Suprapubic skin (tissue), 4 donors: ENCODE results near the gene NTRK1. TPM values are rescaled to one million over a fixed set of nuclear protein-coding genes. Genes with fewer than 3 reads are reported as not detected.

Experiments
- DNase-seq, 2 donors: peaks; one replicate each; pipeline ENCODE4 v3.0.0-alpha.2; 2019; ENCODE audit warnings: low spot score in 2 of 2
- H3K27ac ChIP-seq: fragments of 200-600 bp; sonication (generic); one replicate; pipeline ENCODE4 v1.5.1; 2019
- H3K27me3 ChIP-seq: fragments of 200-600 bp; sonication (generic); one replicate; pipeline ENCODE4 v1.5.1; 2019
- H3K36me3 ChIP-seq: fragments of 200-600 bp; sonication (generic); one replicate; pipeline ENCODE4 v1.5.1; 2019
- H3K4me1 ChIP-seq: fragments of 200-600 bp; sonication (generic); one replicate; pipeline ENCODE4 v1.5.1; 2019
- H3K4me3 ChIP-seq: fragments of 200-600 bp; sonication (generic); one replicate; pipeline ENCODE4 v1.5.1; 2019; ENCODE audit warnings: mild to moderate bottlenecking
- H3K9me3 ChIP-seq: fragments of 200-600 bp; sonication (generic); one replicate; pipeline ENCODE4 v1.5.1; 2019
- CTCF ChIP-seq, 2 donors: fragments of 200-600 bp in 1 of 2; fragments of 450-650 bp in 1 of 2; sonication (generic) in 1 of 2; IDR thresholded peaks; one replicate each; pipeline ENCODE4 v1.5.1; 2016 to 2019; ENCODE audit warnings: antibody characterized with exemption in 2 of 2, mild to moderate bottlenecking in 1 of 2, moderate library complexity in 1 of 2
- EP300 ChIP-seq: sonication (generic); formaldehyde crosslinking; IDR thresholded peaks from one replicate; pipeline ENCODE4 v1.6.1; 2017; ENCODE audit warnings: antibody characterized with exemption
- POLR2A ChIP-seq, 2 donors: fragments of 450-650 bp; IDR thresholded peaks; one replicate each; pipeline ENCODE4 v1.6.1; 2017; ENCODE audit warnings: antibody characterized with exemption in 2 of 2, mild to moderate bottlenecking in 2 of 2, moderate library complexity in 2 of 2
- POLR2AphosphoS5 ChIP-seq, 3 donors: sonication (generic); formaldehyde crosslinking; IDR thresholded peaks; one replicate each; pipeline ENCODE4 v1.6.1; 2017; ENCODE audit warnings: antibody characterized with exemption in 3 of 3
- WGBS: methylation state at CpG from one replicate; pipeline ENCODE4 v1.1.5; 2018; 5-methylcytosine and 5-hydroxymethylcytosine counted together
- total RNA-seq, 4 donors: library from RNA; depleted of rRNA; stranded (reverse); fragments of >200 nt; gene quantifications; one replicate each; pipeline ENCODE4 v1.1.0, GENCODE V29; 2016

NTRK1 gene
- total RNA-seq, 4 donors from 2014 or later: 0.32 TPM; not detected in 3

GRCh38 chr1:156814571-156815260 is 45.9 kb upstream of the NTRK1 start:
- no peak for DNase-seq
- H3K27ac ChIP-seq: no peak overlapping the region
- peaks cover 17% of the 10 kb centered on the region for H3K4me1 ChIP-seq
- no peaks in the 10 kb centered on the region for H3K9me3 ChIP-seq
- WGBS: 59% methylated on average over 3 of the region's 7 CpGs
- H3K36me3 ChIP-seq: no peaks in the 10 kb centered on the region
- H3K27me3 ChIP-seq: no peaks in the 10 kb centered on the region
- TF ChIP-seq POLR2A (IDR thresholded peaks at IDR 0.05) (no peak), CTCF (IDR thresholded peaks at IDR 0.05) (no peak), POLR2AphosphoS5 (IDR thresholded peaks at IDR 0.05) (no peak), EP300 (no peak)
- peak overlapping the region; percentile 52 for H3K4me3 ChIP-seq

- Histone ChIP-seq H3K4me1 (peaks cover 17% of the 10 kb centered on the region), H3K9me3 (no peaks in the 10 kb centered on the region), H3K4me3 (no peak overlapping the region), H3K27me3 (no peaks in the 10 kb centered on the region), H3K27ac (no peak overlapping the region), H3K36me3 (no peaks in the 10 kb centered on the region)
- TF ChIP-seq EP300 (no peak), POLR2A (IDR thresholded peaks at IDR 0.05) (no peak), POLR2AphosphoS5 (IDR thresholded peaks at IDR 0.05) (no peak), CTCF (IDR thresholded peaks at IDR 0.05) (no peak)
- no peak for DNase-seq
- 68% methylated on average over 5 of the region's 5 CpGs for WGBS
These were observed 45.3 kb upstream of the NTRK1 start for GRCh38 chr1:156815307-156815826.

GRCh38 chr1:156815961-156816422 is 44.7 kb upstream of the NTRK1 start:
- no peak for TF ChIP-seq POLR2AphosphoS5 (IDR thresholded peaks at IDR 0.05)
- no peak for TF ChIP-seq EP300
- no peak for TF ChIP-seq POLR2A (IDR thresholded peaks at IDR 0.05)
- no peak for TF ChIP-seq CTCF (IDR thresholded peaks at IDR 0.05)
- Histone ChIP-seq H3K9me3 (no peaks in the 10 kb centered on the region), H3K4me3 (peak overlapping the region; percentile 2), H3K27me3 (no peaks in the 10 kb centered on the region), H3K27ac (peak overlapping the region; percentile 27), H3K4me1 (peaks cover 17% of the 10 kb centered on the region), H3K36me3 (no peaks in the 10 kb centered on the region)
- DNase-seq: no peak
- 80% methylated on average over 10 of the region's 10 CpGs for WGBS

- WGBS: 23% methylated on average over 9 of the region's 10 CpGs
- no peak for DNase-seq
- no peaks in the 10 kb centered on the region for H3K36me3 ChIP-seq
- peaks cover 3% of the 10 kb centered on the region for H3K27me3 ChIP-seq
- H3K9me3 ChIP-seq: no peaks in the 10 kb centered on the region
- H3K4me3 ChIP-seq: peak within 1 kb of the TSS; percentile 2
- peak within 1 kb of the TSS; percentile 27 for H3K27ac ChIP-seq
- peak in 1 of 2 donors; percentile 15 for TF ChIP-seq POLR2A (IDR thresholded peaks at IDR 0.05)
- no peak for TF ChIP-seq POLR2AphosphoS5 (IDR thresholded peaks at IDR 0.05)
- TF ChIP-seq EP300: no peak
- peaks cover 17% of the 10 kb centered on the region for H3K4me1 ChIP-seq
These were observed 43.9 kb upstream of the NTRK1 start, which contains the start of gene SH2D2A for GRCh38 chr1:156816561-156817328. SH2D2A (minus strand) TSS chr1:156816848; CDS start chr1:156816708, 140 bp downstream.

- TF ChIP-seq POLR2A (IDR thresholded peaks at IDR 0.05): no peak
- no peak for TF ChIP-seq CTCF (IDR thresholded peaks at IDR 0.05)
- no peak for TF ChIP-seq EP300
- no peak for TF ChIP-seq POLR2AphosphoS5 (IDR thresholded peaks at IDR 0.05)
- H3K27ac ChIP-seq: no peak overlapping the region
- WGBS: 72% methylated on average over 4 of the region's 4 CpGs
These were observed 38.9 kb upstream of the NTRK1 start for GRCh38 chr1:156821801-156822200.

More at GRCh38 chr1:156821801-156822200, 38.9 kb upstream of the NTRK1 start:
- DNase-seq: no peak
- no peaks in the 10 kb centered on the region for H3K9me3 ChIP-seq
- H3K4me1 ChIP-seq: no peaks in the 10 kb centered on the region
- H3K4me3 ChIP-seq: no peak overlapping the region
- peaks cover 8% of the 10 kb centered on the region for H3K27me3 ChIP-seq
- no peaks in the 10 kb centered on the region for H3K36me3 ChIP-seq
